Daoy (cell line): ENCODE results near the gene SLC27A2. TPM values are rescaled to one million over a fixed set of nuclear protein-coding genes. Genes with fewer than 3 reads are reported as not detected.
"Not testable (repeated sequence)": the region's sequence is repeated elsewhere in the genome, so short reads cannot be mapped to it uniquely, and the experiment has no call there.

Experiments
- DNase-seq: peaks from one replicate; pipeline ENCODE4 v3.0.0-alpha.2; 2015; ENCODE audit warnings: low read depth
- total RNA-seq: library from RNA; depleted of rRNA; stranded (reverse); fragments of >200 nt; shearing (Covaris generic); gene quantifications from 2 replicates; pipeline ENCODE4 v1.2.3, GENCODE V29; 2014

SLC27A2 gene
- total RNA-seq, 1 experiment from 2014 or later = 1.3 TPM

GRCh38 chr15:50163719-50164410 is 18.1 kb upstream of the SLC27A2 start:
- DNase-seq = no peak

- DNase-seq = no peak
Observed at GRCh38 chr15:50164458-50164857, 17.5 kb upstream of the SLC27A2 start.

GRCh38 chr15:50166216-50166615 is 15.8 kb upstream of the SLC27A2 start:
- DNase-seq = peak; percentile 35

GRCh38 chr15:50167110-50167509 is 14.9 kb upstream of the SLC27A2 start:
- DNase-seq = no peak

GRCh38 chr15:50168379-50168778 is 13.6 kb upstream of the SLC27A2 start:
- DNase-seq = no peak

GRCh38 chr15:50168783-50169411 is 13.1 kb upstream of the SLC27A2 start:
- no peak for DNase-seq

- peak; percentile 26 for DNase-seq
Observed at GRCh38 chr15:50172360-50172895, 9.6 kb upstream of the SLC27A2 start.

- DNase-seq = no peak
Observed at GRCh38 chr15:50176869-50177268, 5.1 kb upstream of the SLC27A2 start.

- DNase-seq = no peak
Observed at GRCh38 chr15:50180091-50180490, 1.9 kb upstream of the SLC27A2 start.

- no peak for DNase-seq
Observed at GRCh38 chr15:50180582-50180981, 1.4 kb upstream of the SLC27A2 start.

GRCh38 chr15:50181201-50181968 is 611 bp upstream of the SLC27A2 start:
- DNase-seq = no peak

GRCh38 chr15:50182219-50183013 is 420 bp downstream of the SLC27A2 start:
- peak; percentile 43 for DNase-seq

GRCh38 chr15:50183112-50183794 is 1.3 kb downstream of the SLC27A2 start:
- DNase-seq = peak; percentile 19

GRCh38 chr15:50184863-50185504 is 3.0 kb downstream of the SLC27A2 start:
- DNase-seq = no peak

- no peak for DNase-seq
Observed at GRCh38 chr15:50186090-50186489, 4.1 kb downstream of the SLC27A2 start.

GRCh38 chr15:50186752-50187151 is 4.8 kb downstream of the SLC27A2 start:
- DNase-seq = no peak

GRCh38 chr15:50187525-50187924 is 5.5 kb downstream of the SLC27A2 start:
- DNase-seq = no peak

- DNase-seq = no peak
Observed at GRCh38 chr15:50187997-50188396, 6.0 kb downstream of the SLC27A2 start.

GRCh38 chr15:50188793-50189192 is 6.8 kb downstream of the SLC27A2 start:
- not testable (repeated sequence) for DNase-seq

- DNase-seq = no peak
Observed at GRCh38 chr15:50189633-50190032, 7.6 kb downstream of the SLC27A2 start.

- DNase-seq = no peak
Observed at GRCh38 chr15:50190166-50190570, 8.2 kb downstream of the SLC27A2 start.
